ENCODE data around the gene PPP2R5C. TPM values are rescaled to one million over a fixed set of nuclear protein-coding genes. Genes with fewer than 3 reads are reported as not detected.

Gene PPP2R5C
- total and polyA plus RNA-seq, 2 experiments from 2014 or later = 60.4 to 84.9 TPM

DNA sequence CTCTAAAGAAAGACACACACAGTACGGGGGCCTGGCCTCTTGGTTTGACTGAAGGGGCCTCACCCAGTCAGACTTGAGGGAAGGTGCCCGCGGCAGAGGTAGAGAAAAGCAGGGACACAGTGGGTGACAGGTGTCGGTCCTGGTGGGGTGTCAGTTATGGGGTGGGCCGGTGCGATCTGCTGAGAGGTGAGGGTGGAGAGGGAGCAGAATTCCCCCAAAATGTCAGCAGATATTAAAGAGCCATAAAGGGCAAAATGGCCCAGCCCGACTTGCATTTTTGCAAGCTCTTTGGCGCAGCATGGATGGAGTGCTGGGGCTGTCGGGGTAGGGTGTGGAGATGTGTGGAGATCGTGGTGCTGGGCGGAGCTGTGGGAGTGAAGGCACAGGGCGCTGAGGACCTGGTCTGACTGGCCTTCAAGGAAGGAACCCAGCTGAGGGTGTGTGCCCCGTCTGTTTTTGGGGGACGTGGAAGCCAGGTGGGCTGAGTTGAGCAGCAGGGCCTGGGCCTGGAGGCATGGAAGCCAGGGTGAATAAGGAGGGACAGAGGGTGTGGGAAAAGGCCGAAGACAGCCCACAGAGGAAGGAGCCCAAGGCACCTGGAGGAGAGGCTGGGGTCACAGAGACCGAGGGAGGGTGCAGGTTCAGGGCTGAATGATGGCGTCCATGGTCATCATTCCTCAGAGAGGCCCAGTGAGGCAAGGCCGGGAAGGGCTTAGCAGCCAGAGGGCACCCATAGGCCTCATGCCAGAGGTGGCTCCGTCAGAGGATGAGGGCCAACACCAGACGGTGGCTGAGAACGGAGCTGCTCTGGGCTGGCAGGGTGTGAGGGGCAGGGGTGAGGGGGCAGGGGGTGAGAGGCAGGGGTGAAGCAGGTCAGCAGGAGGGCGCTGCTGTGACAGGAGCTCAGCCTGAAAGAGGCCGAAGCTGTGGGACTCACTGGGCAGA lies 154.6 kb downstream of the PPP2R5C start:
- Histone ChIP-seq H3K4me1 (ENCODE audit: low read depth) (no peaks in the 10 kb centered on the region), H3K36me3 (peaks cover 14% of the 10 kb centered on the region), H3K4me3 (no peak overlapping the region), H3K27ac (no peak overlapping the region), H3K9me3 (ENCODE audit: low read depth) (no peaks in the 10 kb centered on the region), H3K27me3 (no peaks in the 10 kb centered on the region)
- TF ChIP-seq, protein P1, sequence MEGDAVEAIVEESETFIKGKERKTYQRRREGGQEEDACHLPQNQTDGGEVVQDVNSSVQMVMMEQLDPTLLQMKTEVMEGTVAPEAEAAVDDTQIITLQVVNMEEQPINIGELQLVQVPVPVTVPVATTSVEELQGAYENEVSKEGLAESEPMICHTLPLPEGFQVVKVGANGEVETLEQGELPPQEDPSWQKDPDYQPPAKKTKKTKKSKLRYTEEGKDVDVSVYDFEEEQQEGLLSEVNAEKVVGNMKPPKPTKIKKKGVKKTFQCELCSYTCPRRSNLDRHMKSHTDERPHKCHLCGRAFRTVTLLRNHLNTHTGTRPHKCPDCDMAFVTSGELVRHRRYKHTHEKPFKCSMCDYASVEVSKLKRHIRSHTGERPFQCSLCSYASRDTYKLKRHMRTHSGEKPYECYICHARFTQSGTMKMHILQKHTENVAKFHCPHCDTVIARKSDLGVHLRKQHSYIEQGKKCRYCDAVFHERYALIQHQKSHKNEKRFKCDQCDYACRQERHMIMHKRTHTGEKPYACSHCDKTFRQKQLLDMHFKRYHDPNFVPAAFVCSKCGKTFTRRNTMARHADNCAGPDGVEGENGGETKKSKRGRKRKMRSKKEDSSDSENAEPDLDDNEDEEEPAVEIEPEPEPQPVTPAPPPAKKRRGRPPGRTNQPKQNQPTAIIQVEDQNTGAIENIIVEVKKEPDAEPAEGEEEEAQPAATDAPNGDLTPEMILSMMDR (IDR thresholded peaks at IDR 0.05; ENCODE audit: low read depth, low read length) = no peak
- no peak for DNase-seq (ENCODE audit: low read depth in 1 of 2, low spot score in 1 of 2)

DNA sequence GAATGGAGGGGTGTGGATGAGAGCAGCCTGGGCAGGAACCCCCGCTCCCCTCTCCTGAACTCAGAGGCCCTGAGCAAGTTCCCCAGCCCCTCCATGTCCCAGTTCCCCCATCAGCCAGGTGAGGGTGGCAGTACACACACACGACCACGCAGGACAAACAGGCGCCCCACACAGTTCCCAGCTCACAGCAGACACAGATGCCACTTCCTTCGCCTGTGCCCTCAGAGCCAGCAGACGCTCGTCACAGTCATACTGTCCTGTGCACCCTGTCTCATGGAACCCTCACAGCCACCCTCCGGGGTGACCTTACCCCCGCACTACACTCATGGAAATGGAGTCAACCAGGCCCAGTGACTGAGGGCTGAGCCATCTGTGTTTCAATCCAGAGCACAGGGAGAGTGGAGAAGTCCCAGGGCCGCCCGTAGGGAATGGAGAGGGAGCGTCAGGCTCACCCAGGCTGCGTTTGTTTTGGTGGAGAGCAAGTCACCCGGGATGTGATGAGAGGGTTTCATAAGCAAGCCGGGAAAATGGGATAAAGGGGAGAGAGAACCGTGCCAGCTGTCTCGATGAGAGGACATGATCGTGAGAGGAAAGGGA lies 155.4 kb downstream of the PPP2R5C start:
- TF ChIP-seq, protein P1 (IDR thresholded peaks at IDR 0.05; ENCODE audit: low read depth, low read length) = no peak
- Histone ChIP-seq H3K27ac (no peak overlapping the region), H3K4me1 (ENCODE audit: low read depth) (no peaks in the 10 kb centered on the region), H3K9me3 (ENCODE audit: low read depth) (no peaks in the 10 kb centered on the region), H3K27me3 (no peaks in the 10 kb centered on the region), H3K36me3 (peaks cover 18% of the 10 kb centered on the region), H3K4me3 (no peak overlapping the region)
- DNase-seq (ENCODE audit: low read depth in 1 of 2, low spot score in 1 of 2) = no peak

DNA sequence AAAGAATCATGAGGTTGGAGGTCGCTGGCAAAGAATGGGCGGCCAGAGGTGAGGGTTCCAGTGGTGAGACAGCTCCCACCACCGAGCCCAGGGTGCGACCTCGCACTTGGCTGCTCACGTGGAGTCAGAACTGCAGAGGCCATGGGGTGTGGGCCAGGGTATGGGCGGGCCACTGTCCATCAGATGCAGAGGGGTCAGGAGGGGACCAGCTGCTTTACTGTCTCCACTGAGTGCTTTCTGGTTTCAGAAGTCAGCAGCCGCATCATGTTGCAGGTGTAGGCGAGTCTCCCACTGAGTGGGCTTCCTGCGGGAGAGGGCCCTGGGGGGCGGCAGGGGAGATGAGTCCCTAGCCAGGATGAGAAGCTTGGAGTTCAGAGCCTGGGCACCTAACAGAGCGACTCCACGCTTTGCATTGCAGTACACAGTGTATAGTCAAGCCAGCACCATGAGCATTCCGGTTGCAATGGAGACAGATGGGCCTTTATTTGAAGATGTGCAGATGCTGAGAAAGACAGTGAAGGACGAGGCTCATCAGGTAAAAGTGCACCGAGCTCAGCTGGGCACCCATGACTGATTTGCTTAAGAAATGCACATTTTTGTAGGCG lies 156.0 kb downstream of the PPP2R5C start:
- H3K9me3 ChIP-seq (ENCODE audit: low read depth) = no peaks in the 10 kb centered on the region
- DNase-seq (ENCODE audit: low read depth in 1 of 2, low spot score in 1 of 2) = no peak
- H3K27ac ChIP-seq = no peak overlapping the region
- peaks cover 15% of the 10 kb centered on the region for H3K36me3 ChIP-seq
- H3K4me1 ChIP-seq (ENCODE audit: low read depth) = no peaks in the 10 kb centered on the region
- no peak overlapping the region for H3K4me3 ChIP-seq
- TF ChIP-seq, protein P1 (IDR thresholded peaks at IDR 0.05; ENCODE audit: low read depth, low read length) = no peak
- no peaks in the 10 kb centered on the region for H3K27me3 ChIP-seq

DNA sequence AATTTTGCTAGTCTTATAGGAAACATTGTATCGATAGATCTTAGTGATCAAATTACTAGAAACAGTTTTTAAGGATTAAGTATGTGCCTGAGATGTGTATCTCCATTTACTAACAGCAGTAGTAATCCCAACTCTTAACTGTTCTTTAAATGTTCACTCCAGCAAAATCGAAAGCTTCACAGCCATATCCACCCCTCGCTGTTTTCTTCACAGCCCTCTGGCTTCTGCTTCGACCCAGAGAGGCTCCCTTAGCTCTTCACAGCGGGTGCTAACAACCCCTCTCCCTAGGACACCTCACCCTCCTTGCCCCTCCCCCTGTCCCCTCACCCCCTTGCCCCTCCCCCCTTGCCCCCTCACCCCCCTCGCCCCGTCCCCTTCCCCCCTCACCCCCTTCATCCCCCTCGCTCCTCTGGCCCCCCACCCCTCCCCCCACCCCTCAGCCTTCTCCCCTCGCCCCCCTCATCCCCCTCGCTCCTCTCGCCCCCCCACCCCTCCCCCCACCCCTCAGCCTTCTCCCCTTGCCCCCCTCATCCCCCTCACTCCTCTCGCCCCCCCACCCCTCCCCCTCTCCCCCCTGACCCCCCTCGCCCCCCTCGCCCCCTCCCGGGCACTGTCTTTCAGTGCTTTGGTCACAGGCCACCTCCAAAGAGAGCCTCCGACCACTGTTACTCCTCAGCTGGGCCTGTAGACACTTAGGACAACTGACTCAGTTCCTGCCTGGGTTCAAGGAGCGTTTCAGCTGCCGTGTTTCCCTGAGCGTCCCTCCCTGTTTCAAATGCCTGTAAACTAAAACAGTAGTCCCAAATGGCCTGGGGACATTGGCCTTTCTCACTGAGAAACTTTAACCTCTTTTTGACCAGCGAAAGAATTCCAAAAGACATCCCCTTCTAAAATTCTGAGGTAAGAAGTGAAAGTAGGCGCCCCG lies 156.8 kb downstream of the PPP2R5C start:
- no peak overlapping the region for H3K4me3 ChIP-seq
- H3K27me3 ChIP-seq = no peaks in the 10 kb centered on the region
- peaks cover 10% of the 10 kb centered on the region for H3K36me3 ChIP-seq
- no peak for DNase-seq (ENCODE audit: low read depth in 1 of 2, low spot score in 1 of 2)
- no peaks in the 10 kb centered on the region for H3K9me3 ChIP-seq (ENCODE audit: low read depth)
- no peaks in the 10 kb centered on the region for H3K4me1 ChIP-seq (ENCODE audit: low read depth)
- TF ChIP-seq, protein P1 (IDR thresholded peaks at IDR 0.05; ENCODE audit: low read depth, low read length) = no peak
- H3K27ac ChIP-seq = no peak overlapping the region

DNA sequence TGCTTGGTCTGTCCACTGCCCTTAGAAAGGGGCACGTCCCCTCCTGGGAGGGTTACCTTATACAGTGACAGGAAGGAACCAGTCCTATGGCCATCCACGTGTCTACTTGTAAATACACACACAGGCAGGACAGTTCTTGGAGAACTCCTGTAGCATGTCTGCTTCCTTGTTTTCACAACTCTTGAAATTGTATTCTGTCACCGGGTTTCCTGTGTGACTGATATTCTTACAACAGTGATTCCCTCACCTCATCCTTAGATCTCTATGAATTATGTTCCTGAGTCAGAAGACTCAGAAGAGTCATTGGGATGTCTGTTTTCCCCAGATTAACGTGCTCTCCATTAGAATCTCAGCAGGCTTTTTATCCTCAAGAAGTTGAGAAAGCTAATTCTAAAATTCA lies 158.8 kb downstream of the PPP2R5C start:
- Histone ChIP-seq H3K27me3 (no peaks in the 10 kb centered on the region), H3K9me3 (ENCODE audit: low read depth) (no peaks in the 10 kb centered on the region), H3K27ac (peak overlapping the region; percentile 34), H3K4me1 (ENCODE audit: low read depth) (no peaks in the 10 kb centered on the region), H3K36me3 (peaks cover 12% of the 10 kb centered on the region), H3K4me3 (no peak overlapping the region)
- TF ChIP-seq, protein P1 (IDR thresholded peaks at IDR 0.05; ENCODE audit: low read depth, low read length) = no peak
- no peak for DNase-seq (ENCODE audit: low read depth in 1 of 2, low spot score in 1 of 2)

Measured in cardiac muscle cell (in vitro differentiated cells and primary cell).